HAP-1 (cell line): Measurements from ENCODE around the gene EPS8L1.
"Not testable (repeated sequence)": the region's sequence is repeated elsewhere in the genome, so short reads cannot be mapped to it uniquely, and the experiment has no call there.

Source experiments
- DNase-seq, 2 experiments: peaks; one replicate each; pipeline ENCODE4 v3.0.0-alpha.2; 2016 to 2020; ENCODE audit warnings: low spot score in 2 of 2
- H3K27me3 ChIP-seq: fragments of 250-450 bp; sonication (Bioruptor Pico); 2 replicates; pipeline ENCODE4 v1.5.1; 2020; ENCODE audit warnings: low read depth, mild to moderate bottlenecking, moderate library complexity
- H3K36me3 ChIP-seq: fragments of 250-450 bp; sonication (Bioruptor Pico); replicated peaks from 2 replicates; pipeline ENCODE4 v1.5.1; 2020; ENCODE audit warnings: mild to moderate bottlenecking
- H3K4me1 ChIP-seq: fragments of 250-450 bp; sonication (Bioruptor Pico); 2 replicates; pipeline ENCODE4 v1.5.1; 2020; ENCODE audit warnings: mild to moderate bottlenecking
- H3K4me3 ChIP-seq: fragments of 250-450 bp; sonication (Bioruptor Pico); 2 replicates; pipeline ENCODE4 v1.5.1; 2020; ENCODE audit warnings: mild to moderate bottlenecking, moderate library complexity
- H3K9me3 ChIP-seq: fragments of 250-450 bp; sonication (Bioruptor Pico); 2 replicates; pipeline ENCODE4 v1.5.1; 2020; ENCODE audit warnings: mild to moderate bottlenecking, moderate library complexity
- in situ Hi-C: fragments of 300-500 bp; cut with MboI; formaldehyde crosslinking; loops from 3 replicates; pipeline ENCODE4 v1.14.3; 2020; ENCODE audit warnings: low sequenced_read_pairs, inconsistent platforms, mixed read lengths

Gene EPS8L1

GRCh38 chr19:55062735-55063491, 12.8 kb upstream of the EPS8L1 start, which contains the start of gene RDH13:
Gene RDH13, minus strand, starts transcription at chr19:55063148. Its CDS starts 116 bp downstream, at chr19:55063032.
- Histone ChIP-seq H3K36me3 (peaks cover 19% of the 10 kb centered on the region), H3K9me3 (no peaks in the 10 kb centered on the region), H3K27me3 (peaks cover 24% of the 10 kb centered on the region), H3K4me1 (no peaks in the 10 kb centered on the region; the same call in 1 of the 2 replicates), H3K4me3 (peak within 1 kb of the TSS; percentile 73)
- in situ Hi-C loops: no loop called here
- DNase-seq: peak; percentile 92 to 100

- peak overlapping the region; percentile 5 for H3K4me3 ChIP-seq
- in situ Hi-C loops: no loop called here
- H3K9me3 ChIP-seq: no peaks in the 10 kb centered on the region
- H3K4me1 ChIP-seq: no peaks in the 10 kb centered on the region; the same call in 1 of the 2 replicates
- peaks cover 16% of the 10 kb centered on the region; the same call in 1 of the 2 replicates for H3K36me3 ChIP-seq
- peaks cover 29% of the 10 kb centered on the region for H3K27me3 ChIP-seq
- DNase-seq: no peak
Measured at GRCh38 chr19:55063492-55063843, 12.2 kb upstream of the EPS8L1 start.

GRCh38 chr19:55065516-55065915, 10.2 kb upstream of the EPS8L1 start:
- H3K4me3 ChIP-seq, DNase-seq, H3K9me3 ChIP-seq, in situ Hi-C loops, H3K36me3 ChIP-seq, H3K4me1 ChIP-seq: not testable (repeated sequence)
- H3K27me3 ChIP-seq: peaks cover 44% of the 10 kb centered on the region

- Histone ChIP-seq H3K4me1 (no peaks in the 10 kb centered on the region; the same call in 1 of the 2 replicates), H3K36me3 (peaks cover 2% of the 10 kb centered on the region; the same call in 1 of the 2 replicates), H3K9me3 (no peaks in the 10 kb centered on the region), H3K4me3 (no peak overlapping the region), H3K27me3 (peaks cover 50% of the 10 kb centered on the region)
- no peak for DNase-seq
- in situ Hi-C loops: no loop called here
Measured at GRCh38 chr19:55066107-55066709, 9.5 kb upstream of the EPS8L1 start.

GRCh38 chr19:55067869-55068268, 7.8 kb upstream of the EPS8L1 start:
- Histone ChIP-seq H3K9me3 (no peaks in the 10 kb centered on the region), H3K27me3 (peaks cover 53% of the 10 kb centered on the region), H3K36me3 (no peaks in the 10 kb centered on the region), H3K4me1 (no peaks in the 10 kb centered on the region), H3K4me3 (no peak overlapping the region)
- in situ Hi-C loops: no loop called here
- no peak for DNase-seq

GRCh38 chr19:55068950-55069864, 6.5 kb upstream of the EPS8L1 start:
- H3K9me3 ChIP-seq: no peaks in the 10 kb centered on the region
- no peaks in the 10 kb centered on the region for H3K4me1 ChIP-seq
- H3K36me3 ChIP-seq: no peaks in the 10 kb centered on the region
- no peak for DNase-seq
- peaks cover 53% of the 10 kb centered on the region for H3K27me3 ChIP-seq
- H3K4me3 ChIP-seq: no peak overlapping the region; the same call in 1 of the 2 replicates
- in situ Hi-C loops: no loop called here

GRCh38 chr19:55069865-55070197, 5.8 kb upstream of the EPS8L1 start:
- in situ Hi-C loops: no loop called here
- Histone ChIP-seq H3K4me1 (no peaks in the 10 kb centered on the region), H3K36me3 (no peaks in the 10 kb centered on the region), H3K9me3 (no peaks in the 10 kb centered on the region), H3K27me3 (peaks cover 53% of the 10 kb centered on the region), H3K4me3 (no peak overlapping the region)
- DNase-seq: no peak

- no peaks in the 10 kb centered on the region for H3K36me3 ChIP-seq
- H3K27me3 ChIP-seq: peaks cover 47% of the 10 kb centered on the region
- in situ Hi-C loops: no loop called here
- no peaks in the 10 kb centered on the region for H3K9me3 ChIP-seq
- DNase-seq: no peak
- H3K4me3 ChIP-seq: no peak overlapping the region
- no peaks in the 10 kb centered on the region for H3K4me1 ChIP-seq
Measured at GRCh38 chr19:55070466-55071128, 5.1 kb upstream of the EPS8L1 start.

GRCh38 chr19:55071129-55071502, 4.6 kb upstream of the EPS8L1 start:
- peaks cover 42% of the 10 kb centered on the region for H3K27me3 ChIP-seq

GRCh38 chr19:55071913-55072312, 3.8 kb upstream of the EPS8L1 start:
- H3K4me3 ChIP-seq: no peak overlapping the region
- peaks cover 39% of the 10 kb centered on the region for H3K27me3 ChIP-seq
- no peaks in the 10 kb centered on the region for H3K4me1 ChIP-seq
- no peak for DNase-seq
- no peaks in the 10 kb centered on the region for H3K9me3 ChIP-seq
- in situ Hi-C loops: no loop called here
- H3K36me3 ChIP-seq: no peaks in the 10 kb centered on the region

More at GRCh38 chr19:55071129-55071502, 4.6 kb upstream of the EPS8L1 start:
- in situ Hi-C loops: no loop called here
- DNase-seq: no peak
- Histone ChIP-seq H3K9me3 (no peaks in the 10 kb centered on the region), H3K4me3 (no peak overlapping the region), H3K4me1 (no peaks in the 10 kb centered on the region), H3K36me3 (no peaks in the 10 kb centered on the region)

GRCh38 chr19:55076321-55076720, 652 bp downstream of the EPS8L1 start:
- no peaks in the 10 kb centered on the region for H3K9me3 ChIP-seq
- peaks cover 10% of the 10 kb centered on the region for H3K4me1 ChIP-seq
- peaks cover 2% of the 10 kb centered on the region for H3K27me3 ChIP-seq
- in situ Hi-C loops: no loop called here
- no peak for DNase-seq
- no peaks in the 10 kb centered on the region for H3K36me3 ChIP-seq
- no peak overlapping the region for H3K4me3 ChIP-seq

- peaks cover 14% of the 10 kb centered on the region for H3K4me1 ChIP-seq
- no peak overlapping the region for H3K4me3 ChIP-seq
- H3K27me3 ChIP-seq: no peaks in the 10 kb centered on the region; the same call in 1 of the 2 replicates
- DNase-seq: no peak
- in situ Hi-C loops: no loop called here
- H3K9me3 ChIP-seq: no peaks in the 10 kb centered on the region
- H3K36me3 ChIP-seq: no peaks in the 10 kb centered on the region
Measured at GRCh38 chr19:55077106-55077505, 1.4 kb downstream of the EPS8L1 start.

GRCh38 chr19:55078996-55079395, 3.3 kb downstream of the EPS8L1 start:
- in situ Hi-C loops: no loop called here
- Histone ChIP-seq H3K4me1 (peaks cover 14% of the 10 kb centered on the region), H3K36me3 (no peaks in the 10 kb centered on the region), H3K9me3 (no peaks in the 10 kb centered on the region), H3K4me3 (no peak overlapping the region), H3K27me3 (no peaks in the 10 kb centered on the region; the same call in 1 of the 2 replicates)
- DNase-seq: no peak
